Stimulated activated CD4-positive, alpha-beta T cell treated with anti-CD3 and anti-CD28 coated beads, Interleukin-4, amount 100 ng/mL, for 24 hours (primary cell): Measurements from ENCODE around the gene ADSS2.

Experiments
- DNase-seq: peaks from one replicate; pipeline ENCODE4 v3.0.0-alpha.2; 2020

ADSS2 gene

DNA sequence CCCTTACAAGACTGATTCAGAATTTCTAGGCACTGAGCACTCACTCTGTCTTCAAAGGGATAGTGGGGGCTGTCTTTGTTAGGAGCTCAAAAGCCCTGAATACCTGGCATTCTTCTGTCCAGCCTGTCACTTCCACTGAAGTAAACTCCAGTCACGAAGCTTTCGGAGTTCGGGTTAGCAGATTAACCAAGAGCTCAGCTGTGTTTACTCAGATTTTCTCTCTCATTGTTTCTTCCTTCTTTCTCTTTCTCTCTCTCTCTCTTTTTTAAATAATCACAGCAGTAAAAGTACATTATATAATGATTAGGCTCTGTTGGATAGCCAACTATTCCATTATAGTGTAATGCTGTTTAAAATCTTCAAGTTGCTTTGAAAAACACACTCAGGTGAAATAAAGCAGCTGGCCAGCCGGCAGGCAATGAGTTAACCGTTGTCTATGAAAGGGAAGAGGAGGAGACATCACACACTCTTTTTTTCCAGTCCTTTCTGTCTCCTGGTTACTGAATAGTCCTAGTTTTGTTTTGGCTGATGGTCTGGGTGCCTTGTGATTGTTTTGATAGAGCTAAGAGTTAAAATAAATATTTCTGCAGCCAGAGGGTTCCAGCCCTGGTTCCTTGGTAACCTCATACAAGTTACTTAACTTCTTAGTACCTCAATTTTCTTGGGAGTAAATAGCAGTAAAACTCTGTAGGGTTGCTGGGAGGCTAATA, 89.8 kb downstream of the ADSS2 start:
- no peak for DNase-seq
